GM12878 (cell line): ENCODE data around the gene FGFBP1.

Experiments used
- CBFB ChIP-seq: IDR thresholded peaks from 2 replicates; pipeline ENCODE4 v1.6.1; 2016; ENCODE audit warnings: antibody characterized with exemption, low read depth
- CTCF ChIP-seq, 3 experiments: IDR thresholded peaks in 2 of 3; conservative IDR thresholded peaks in 1 of 3; 2 replicates each; pipeline ENCODE4 v1.5.1; 2011; ENCODE audit warnings: low read depth in 3 of 3, low read length in 3 of 3, mild to moderate bottlenecking in 3 of 3, control low read depth in 2 of 3, moderate library complexity in 2 of 3, inconsistent platforms in 1 of 3, mixed read lengths in 1 of 3; ENCODE audit not compliant: control insufficient read depth in 2 of 3, insufficient read depth in 1 of 3; ENCODE audit errors: extremely low read depth in 1 of 3
- EZH2 ChIP-seq: IDR thresholded peaks from 2 replicates; pipeline ENCODE4 v1.6.1; 2012; ENCODE audit warnings: low read depth, mild to moderate bottlenecking, control low read depth, inconsistent platforms, low read length, borderline replicate concordance; ENCODE audit not compliant: control insufficient read depth
- FOS ChIP-seq: IDR thresholded peaks from 3 replicates; pipeline ENCODE4 v1.6.1; 2011; ENCODE audit warnings: borderline replicate concordance; ENCODE audit not compliant: insufficient read length; ENCODE audit errors: extremely low read depth
- FOXM1 ChIP-seq: IDR thresholded peaks from 2 replicates; pipeline ENCODE4 v1.6.1; 2012; ENCODE audit warnings: low read depth, mild to moderate bottlenecking, inconsistent platforms, low read length, moderate library complexity
- GABPA ChIP-seq: IDR thresholded peaks from 2 replicates; pipeline ENCODE4 v1.6.1; 2014; ENCODE audit warnings: antibody characterized with exemption, low read depth, mild to moderate bottlenecking, inconsistent platforms
- HDAC2 ChIP-seq: fragments of 200-600 bp; sonication (generic); IDR thresholded peaks from 2 replicates; pipeline ENCODE4 v1.6.1; 2017
- KDM1A ChIP-seq: fragments of 200-600 bp; sonication (generic); IDR thresholded peaks from 2 replicates; pipeline ENCODE4 v1.6.1; 2016; ENCODE audit warnings: borderline replicate concordance
- MAX ChIP-seq: IDR thresholded peaks from 2 replicates; pipeline ENCODE4 v1.6.1; 2012; ENCODE audit warnings: low read depth, low read length, improper control_type of control experiment
- RAD51 ChIP-seq: fragments of 450-650 bp; IDR thresholded peaks from 2 replicates; pipeline ENCODE4 v1.6.1; 2016; ENCODE audit warnings: moderate library complexity, mild to moderate bottlenecking, inconsistent platforms
- SREBF2 ChIP-seq: IDR thresholded peaks from 2 replicates; pipeline ENCODE4 v1.6.1; 2012; ENCODE audit warnings: mild to moderate bottlenecking, low read length

GRCh38 chr4:15938640-15939039 is at the start of gene FGFBP1:
- TF ChIP-seq CTCF (IDR thresholded peaks at IDR 0.05 in 2 of 3, conservative IDR thresholded peaks at IDR 0.05 in 1 of 3; ENCODE audit: control insufficient read depth in 2 of 3, extremely low read depth in 1 of 3, insufficient read depth in 1 of 3, low read depth in 3 of 3, low read length in 3 of 3) (no peak), RAD51 (no peak), FOS (no peak), CBFB (no peak), GABPA (no peak), SREBF2 (no peak), EZH2 (no peak), HDAC2 (no peak), MAX (no peak), FOXM1 (no peak), KDM1A (no peak)
